Heart left ventricle (tissue), 16 donors: ENCODE results near the gene ZNF473. TPM values are rescaled to one million over a fixed set of nuclear protein-coding genes. Genes with fewer than 3 reads are reported as not detected.
"Not testable (repeated sequence)": the region's sequence is repeated elsewhere in the genome, so short reads cannot be mapped to it uniquely, and the experiment has no call there.

Experiments used
- ATAC-seq, 4 donors: fragments of 200-7000 bp; cut with Tn5 transposase; one replicate each; pipeline ENCODE4 v1.9.1; 2020 to 2022; ENCODE audit warnings: moderate library complexity in 4 of 4, mild to moderate bottlenecking in 3 of 4, moderate number of reproducible peaks in 1 of 4
- DNase-seq, 5 donors: peaks; one replicate each; pipeline ENCODE4 v3.0.0-alpha.2; 2020
- H3K27ac ChIP-seq, 12 donors: fragments of 200-600 bp; sonication (generic) in 4 of 12; one replicate each; pipeline versions ENCODE4 v1.5.0 to v1.8.0; 2016 to 2022; ENCODE audit warnings: mild to moderate bottlenecking in 2 of 12
- H3K27me3 ChIP-seq, 9 donors: fragments of 200-600 bp; sonication (generic) in 2 of 9; one replicate each; pipeline versions ENCODE4 v1.5.1 to v1.8.0; 2016 to 2022; ENCODE audit warnings: mild to moderate bottlenecking in 3 of 9
- H3K36me3 ChIP-seq, 9 donors: fragments of 200-600 bp; sonication (generic) in 2 of 9; one replicate each; pipeline versions ENCODE4 v1.5.0 to v1.8.0; 2018 to 2022; ENCODE audit warnings: mild to moderate bottlenecking in 2 of 9
- H3K4me1 ChIP-seq, 12 donors: fragments of 200-600 bp; sonication (generic) in 4 of 12; one replicate each; pipeline versions ENCODE4 v1.5.0 to v1.8.0; 2016 to 2022; ENCODE audit warnings: mild to moderate bottlenecking in 3 of 12
- H3K4me3 ChIP-seq, 12 donors: fragments of 200-600 bp; sonication (generic) in 4 of 12; one replicate each; pipeline versions ENCODE4 v1.5.0 to v1.8.0; 2017 to 2022; ENCODE audit warnings: mild to moderate bottlenecking in 9 of 12, moderate library complexity in 4 of 12
- H3K9me3 ChIP-seq, 12 donors: fragments of 200-600 bp; sonication (generic) in 4 of 12; one replicate each; pipeline versions ENCODE4 v1.5.0 to v1.8.0; 2016 to 2022; ENCODE audit warnings: mild to moderate bottlenecking in 1 of 12
- WGBS, 4 donors: extraction: QIAGEN DNeasy Blood & Tissue Kit in 2 of 4; methylation state at CpG; one replicate each; pipeline versions ENCODE4 v1.1.5 to v1.1.7; 2013 to 2018; 5-methylcytosine and 5-hydroxymethylcytosine counted together
- intact Hi-C, 10 donors: fragments of 100-400 bp; cut with DNase I; formaldehyde crosslinking; loops; one replicate each; pipeline versions ENCODE4 v1.11.1 to v1.14.2; 2022
- polyA plus RNA-seq, 2 donors: library from polyadenylated mRNA; stranded (reverse); fragments of 200-250 nt; gene quantifications; one replicate each; pipeline ENCODE4 v1.2.3, GENCODE V29; 2013
- total RNA-seq, 9 donors: library from RNA; depleted of rRNA in 2 of 9; stranded (reverse); fragments of >200 nt in 2 of 9; fragmentation: NEBNext Ultra II Directional in 3 of 9; extraction: Animal tissue kit (Norgen Biotek cat#: 25700) in 3 of 9; gene quantifications; one replicate each; pipeline versions ENCODE4 v1.1.0 to v1.2.4, GENCODE V29; 2016 to 2023
- TF ChIP-seq, protein P1 (sequence below), 12 donors: fragments of 200-600 bp; sonication (generic) in 4 of 12; IDR thresholded peaks; one replicate each; pipeline versions ENCODE4 v1.5.0 to v1.8.0; 2018 to 2022; ENCODE audit warnings: antibody characterized with exemption in 12 of 12, mild to moderate bottlenecking in 5 of 12
- donor health status: ischemic (EF 13 %, LVEDD 7.1; RV severe dilation, severe dysfunction).
- donor health status: healthy with polysubstance abuse.
- donor health status: DM: no; HTN: yes; CAD: no.
- donor health status: DM: no; HTN: no; CAD: no.
- donor health status: ischemic (EF 25% LVEDD 6.9; RV normal size, moderate dysfunction).
- donor health status: ischemic (EF 25% LVEDD 5.7; RV mildly dilated, moderate dysfunction).
- donor health status: healthy.
- donor health status: DM: yes; HTN: yes; CAD: no.
- donor health status: ischemic (EF 35%, LVEDD 5.7; RV mildly dilated, moderate dysfunction).
- donor health status: nonischemic (EF 11% LVEDD 7.7; RV severe dilation, severe dysfunction).
- donor health status: DM: yes; HTN: yes; CAD: no.
- donor health status: PGD.
- donor health status: ischemic (EF 29% LVEDD 5.4; RV normal size, mild dysfunction).
- donor health status: nonischemic (EF 23%, LVEDD 6.1; RV moderate dilation, normal function).

ZNF473 gene
- total and polyA plus RNA-seq, 11 donors = 1.6 to 6.5 (median 3.4) TPM

- H3K9me3 ChIP-seq, H3K27ac ChIP-seq, H3K36me3 ChIP-seq, intact Hi-C loops, H3K4me3 ChIP-seq, DNase-seq, H3K4me1 ChIP-seq, ATAC-seq: not testable (repeated sequence)
- H3K27me3 ChIP-seq = peaks cover 0 to 10% (median 0%) of the 10 kb centered on the region in 9 donors
- WGBS, 4 donors = 80 to 91% (median 84%) methylated on average over 2 to 4 of the region's 4 CpGs
Measured at GRCh38 chr19:50087153-50087552, 61.3 kb downstream of the ZNF473 start.

DNA sequence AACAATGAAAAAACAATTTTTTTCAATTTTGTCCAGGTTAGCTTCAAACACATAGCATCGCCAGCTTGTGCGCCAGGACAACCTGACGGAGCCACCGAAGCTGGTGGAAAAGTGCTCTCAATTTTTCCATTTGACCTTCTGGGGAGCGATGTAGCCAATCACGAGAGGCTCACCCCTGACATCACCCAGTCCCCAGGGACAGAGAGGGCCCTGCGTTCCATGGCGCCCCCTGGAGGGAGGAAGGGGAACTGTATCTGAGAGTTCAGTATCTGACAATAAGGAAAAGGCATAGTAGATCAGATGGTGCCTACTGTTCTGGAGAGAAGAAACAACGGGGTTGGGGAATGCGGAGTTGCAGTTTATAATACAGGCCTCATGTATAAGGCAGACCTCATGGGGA is 64.9 kb downstream of the ZNF473 start:
- H3K36me3 ChIP-seq, ATAC-seq: not testable (repeated sequence)
- 39 to 55% (median 49%) methylated on average over 10 of the region's 10 CpGs for WGBS, 4 donors

DNA sequence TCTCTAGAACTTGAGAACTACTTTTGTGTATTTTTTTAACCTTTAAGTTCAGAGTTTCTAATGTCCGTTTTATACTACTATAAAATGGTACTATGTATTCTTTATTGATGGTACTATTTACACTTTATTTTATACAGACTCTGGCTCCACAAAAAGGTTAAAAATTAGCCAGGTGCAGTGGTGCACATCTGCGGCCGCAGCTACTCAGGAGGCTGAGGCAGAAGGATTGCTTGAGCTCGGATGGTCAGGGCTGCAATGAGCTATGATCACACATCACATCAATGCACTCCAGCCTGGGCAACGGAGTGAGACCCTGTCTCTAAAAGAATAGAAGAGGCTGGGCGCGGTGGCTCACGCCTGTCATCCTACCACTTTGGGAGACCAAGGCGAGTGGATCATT is 66.0 kb downstream of the ZNF473 start:
- ATAC-seq, intact Hi-C loops, H3K36me3 ChIP-seq, H3K27me3 ChIP-seq, H3K4me3 ChIP-seq, DNase-seq, H3K27ac ChIP-seq, H3K9me3 ChIP-seq, H3K4me1 ChIP-seq: not testable (repeated sequence)
- WGBS, 4 donors = 66 to 92% (median 82%) methylated on average over 3 to 5 of the region's 9 CpGs

More for the DNA sequence above, 64.9 kb downstream of the ZNF473 start:
- H3K4me3 ChIP-seq, H3K27ac ChIP-seq, DNase-seq, H3K4me1 ChIP-seq, intact Hi-C loops, H3K9me3 ChIP-seq, H3K27me3 ChIP-seq: not testable (repeated sequence)
- TF ChIP-seq, protein P1, sequence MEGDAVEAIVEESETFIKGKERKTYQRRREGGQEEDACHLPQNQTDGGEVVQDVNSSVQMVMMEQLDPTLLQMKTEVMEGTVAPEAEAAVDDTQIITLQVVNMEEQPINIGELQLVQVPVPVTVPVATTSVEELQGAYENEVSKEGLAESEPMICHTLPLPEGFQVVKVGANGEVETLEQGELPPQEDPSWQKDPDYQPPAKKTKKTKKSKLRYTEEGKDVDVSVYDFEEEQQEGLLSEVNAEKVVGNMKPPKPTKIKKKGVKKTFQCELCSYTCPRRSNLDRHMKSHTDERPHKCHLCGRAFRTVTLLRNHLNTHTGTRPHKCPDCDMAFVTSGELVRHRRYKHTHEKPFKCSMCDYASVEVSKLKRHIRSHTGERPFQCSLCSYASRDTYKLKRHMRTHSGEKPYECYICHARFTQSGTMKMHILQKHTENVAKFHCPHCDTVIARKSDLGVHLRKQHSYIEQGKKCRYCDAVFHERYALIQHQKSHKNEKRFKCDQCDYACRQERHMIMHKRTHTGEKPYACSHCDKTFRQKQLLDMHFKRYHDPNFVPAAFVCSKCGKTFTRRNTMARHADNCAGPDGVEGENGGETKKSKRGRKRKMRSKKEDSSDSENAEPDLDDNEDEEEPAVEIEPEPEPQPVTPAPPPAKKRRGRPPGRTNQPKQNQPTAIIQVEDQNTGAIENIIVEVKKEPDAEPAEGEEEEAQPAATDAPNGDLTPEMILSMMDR (IDR thresholded peaks at IDR 0.05) = peak in 2 of 12 donors; percentile 18

DNA sequence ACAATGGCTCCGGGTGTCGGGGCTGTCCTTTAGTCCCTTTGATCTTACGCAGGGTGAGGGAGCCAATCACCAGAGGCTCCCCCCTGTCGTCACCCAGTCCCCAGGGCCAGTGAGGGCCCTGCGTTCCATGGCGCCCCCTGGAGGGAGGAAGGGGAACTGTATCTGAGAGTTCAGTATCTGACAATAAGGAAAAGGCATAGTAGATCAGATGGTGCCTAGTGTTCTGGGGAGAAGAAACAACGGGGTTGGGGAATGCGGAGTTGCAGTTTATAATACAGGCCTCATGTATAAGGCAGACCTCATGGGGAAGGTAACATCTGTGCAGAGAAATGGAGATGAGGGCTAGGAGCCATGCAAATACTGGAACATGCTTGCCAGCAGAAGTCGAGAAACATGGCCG is 66.8 kb downstream of the ZNF473 start:
- intact Hi-C loops, H3K4me3 ChIP-seq, H3K4me1 ChIP-seq, ATAC-seq, H3K27ac ChIP-seq, DNase-seq, H3K27me3 ChIP-seq, H3K9me3 ChIP-seq, H3K36me3 ChIP-seq: not testable (repeated sequence)
- WGBS, 4 donors = no CpG with 5 or more reads among the region's 10 CpGs

DNA sequence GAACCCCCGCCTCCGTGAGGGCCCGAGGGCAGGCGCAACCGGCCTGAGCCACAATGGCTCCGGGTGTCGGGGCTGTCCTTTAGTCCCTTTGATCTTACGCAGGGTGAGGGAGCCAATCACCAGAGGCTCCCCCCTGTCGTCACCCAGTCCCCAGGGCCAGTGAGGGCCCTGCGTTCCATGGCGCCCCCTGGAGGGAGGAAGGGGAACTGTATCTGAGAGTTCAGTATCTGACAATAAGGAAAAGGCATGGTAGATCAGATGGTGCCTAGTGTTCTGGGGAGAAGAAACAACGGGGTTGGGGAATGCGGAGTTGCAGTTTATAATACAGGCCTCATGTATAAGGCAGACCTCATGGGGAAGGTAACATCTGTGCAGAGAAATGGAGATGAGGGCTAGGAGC is 72.1 kb downstream of the ZNF473 start:
- H3K27me3 ChIP-seq, H3K4me3 ChIP-seq, H3K9me3 ChIP-seq, H3K36me3 ChIP-seq, H3K4me1 ChIP-seq, DNase-seq, ATAC-seq, H3K27ac ChIP-seq, intact Hi-C loops: not testable (repeated sequence)
- WGBS, 4 donors = no CpG with 5 or more reads among the region's 13 CpGs

GRCh38 chr19:50098892-50099291 is 73.1 kb downstream of the ZNF473 start:
- not testable (repeated sequence) for H3K36me3 ChIP-seq

DNA sequence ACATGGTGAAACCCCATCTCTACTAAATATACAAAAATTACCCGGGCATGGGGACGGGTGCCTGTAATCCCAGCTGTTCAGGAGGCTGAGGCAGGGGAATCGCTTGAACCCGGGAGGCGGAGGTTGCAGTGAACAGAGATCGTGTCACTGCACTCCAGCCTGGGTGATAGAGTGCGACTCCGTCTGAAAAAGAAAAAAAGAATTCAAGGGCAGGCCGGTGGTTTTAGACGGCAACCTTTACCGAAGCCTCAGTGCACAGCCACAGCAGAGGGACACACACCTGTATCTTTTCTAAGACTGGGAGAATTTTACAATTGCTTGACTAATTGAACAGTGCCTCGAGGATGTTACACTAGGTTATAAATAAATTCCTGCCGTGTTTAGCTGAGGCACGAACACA is 73.9 kb downstream of the ZNF473 start:
- DNase-seq, H3K4me3 ChIP-seq, ATAC-seq, intact Hi-C loops, H3K36me3 ChIP-seq, H3K9me3 ChIP-seq, H3K27ac ChIP-seq, H3K4me1 ChIP-seq, H3K27me3 ChIP-seq: not testable (repeated sequence)
- 89 to 93% (median 91%) methylated on average over 7 to 9 of the region's 14 CpGs for WGBS, 4 donors

More at GRCh38 chr19:50098892-50099291, 73.1 kb downstream of the ZNF473 start:
- H3K27ac ChIP-seq, H3K4me1 ChIP-seq, H3K4me3 ChIP-seq, H3K9me3 ChIP-seq, ATAC-seq, intact Hi-C loops, H3K27me3 ChIP-seq: not testable (repeated sequence)
- DNase-seq = peak in 4 of 5 donors; percentile 18 to 83 (median 45)
- WGBS, 4 donors = 69 to 83% (median 78%) methylated on average over 11 to 14 of the region's 14 CpGs

- H3K27me3 ChIP-seq, H3K4me1 ChIP-seq, H3K9me3 ChIP-seq, DNase-seq, intact Hi-C loops, H3K36me3 ChIP-seq, H3K27ac ChIP-seq, ATAC-seq, H3K4me3 ChIP-seq: not testable (repeated sequence)
- no CpG with 5 or more reads among the region's 13 CpGs for WGBS, 4 donors
Measured at GRCh38 chr19:50100946-50101345, 75.1 kb downstream of the ZNF473 start.
